RWPE1 (cell line): ENCODE results near the gene ZBTB48.
A peak's percentile ranks its signal among the peaks of the same experiment; 100 is the strongest.

Experiments used
- CTCF ChIA-PET: fragments of 350-600 bp; sonication (Branson Sonifier 250); formaldehyde crosslinking; extraction: SDS; loops from one replicate; lab custom pipeline; 2021; lab: Yijun Ruan, JAX
- POLR2A ChIA-PET: fragments of 400-600 bp; formaldehyde crosslinking; extraction: SDS; loops from one replicate; lab custom pipeline; 2020; ENCODE audit warnings: antibody characterized with exemption; ENCODE audit not compliant: low non-redundant PET; lab: Yijun Ruan, JAX
- DNase-seq: peaks from one replicate; pipeline ENCODE4 v3.0.0; 2012; ENCODE audit warnings: low spot score
- H3K27ac ChIP-seq: fragments of 450-650 bp; 2 replicates; pipeline ENCODE4 v1.5.1; 2017
- TF ChIP-seq, protein P1 (sequence below): fragments of 450-650 bp; conservative IDR thresholded peaks from 2 replicates; pipeline ENCODE4 v1.5.1; 2017; ENCODE audit warnings: low read depth, mild to moderate bottlenecking

The ZBTB48 gene

DNA sequence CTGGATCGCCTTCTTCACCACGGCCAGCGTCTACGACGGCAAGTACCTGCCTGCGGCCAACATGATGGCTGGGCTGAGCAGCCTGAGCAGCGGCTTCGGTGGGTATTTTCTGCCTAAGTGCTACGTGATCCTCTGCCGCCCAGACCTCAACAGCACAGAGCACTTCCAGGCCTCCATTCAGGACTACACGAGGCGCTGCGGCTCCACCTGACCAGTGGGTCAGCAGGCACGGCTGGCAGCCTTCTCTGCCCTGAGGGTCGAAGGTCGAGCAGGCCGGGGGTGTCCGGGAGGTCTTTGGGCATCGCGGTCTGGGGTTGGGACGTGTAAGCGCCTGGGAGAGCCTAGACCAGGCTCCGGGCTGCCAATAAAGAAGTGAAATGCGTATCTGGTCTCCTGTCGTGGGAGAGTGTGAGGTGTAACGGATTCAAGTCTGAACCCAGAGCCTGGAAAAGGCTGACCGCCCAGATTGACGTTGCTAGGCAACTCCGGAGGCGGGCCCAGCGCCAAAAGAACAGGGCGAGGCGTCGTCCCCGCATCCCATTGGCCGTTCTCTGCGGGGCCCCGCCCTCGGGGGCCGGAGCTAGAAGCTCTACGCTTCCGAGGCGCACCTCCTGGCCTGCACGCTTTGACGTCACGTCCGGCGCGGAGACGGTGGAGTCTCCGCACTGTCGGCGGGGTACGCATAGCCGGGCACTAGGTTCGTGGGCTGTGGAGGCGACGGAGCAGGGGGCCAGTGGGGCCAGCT lies at the start of gene ZBTB48:
Gene ZBTB48 (plus strand): TSS at position 621 of the 745 bp plus-strand sequence. CDS start 616 bp downstream, outside the sequence.
- POLR2A ChIA-PET: interaction anchor here (0.5 to 1.6 kb wide), 4 partner anchors 21 to 163 kb away, joined by 3 to 8 read pairs (median 3); partner anchors contain the start of gene NOL9
- H3K27ac ChIP-seq: peak within 1 kb of the TSS; percentile 92
- CTCF ChIA-PET: no interaction called here
- peak; percentile 99 for DNase-seq
- TF ChIP-seq, protein P1, sequence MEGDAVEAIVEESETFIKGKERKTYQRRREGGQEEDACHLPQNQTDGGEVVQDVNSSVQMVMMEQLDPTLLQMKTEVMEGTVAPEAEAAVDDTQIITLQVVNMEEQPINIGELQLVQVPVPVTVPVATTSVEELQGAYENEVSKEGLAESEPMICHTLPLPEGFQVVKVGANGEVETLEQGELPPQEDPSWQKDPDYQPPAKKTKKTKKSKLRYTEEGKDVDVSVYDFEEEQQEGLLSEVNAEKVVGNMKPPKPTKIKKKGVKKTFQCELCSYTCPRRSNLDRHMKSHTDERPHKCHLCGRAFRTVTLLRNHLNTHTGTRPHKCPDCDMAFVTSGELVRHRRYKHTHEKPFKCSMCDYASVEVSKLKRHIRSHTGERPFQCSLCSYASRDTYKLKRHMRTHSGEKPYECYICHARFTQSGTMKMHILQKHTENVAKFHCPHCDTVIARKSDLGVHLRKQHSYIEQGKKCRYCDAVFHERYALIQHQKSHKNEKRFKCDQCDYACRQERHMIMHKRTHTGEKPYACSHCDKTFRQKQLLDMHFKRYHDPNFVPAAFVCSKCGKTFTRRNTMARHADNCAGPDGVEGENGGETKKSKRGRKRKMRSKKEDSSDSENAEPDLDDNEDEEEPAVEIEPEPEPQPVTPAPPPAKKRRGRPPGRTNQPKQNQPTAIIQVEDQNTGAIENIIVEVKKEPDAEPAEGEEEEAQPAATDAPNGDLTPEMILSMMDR: no peak

- ChIA-PET POLR2A (no interaction called here), CTCF (interaction anchor here (0.7 kb wide), 1 partner anchor 30 kb away, joined by 3 read pairs; no protein-coding TSS in a partner anchor)
- TF ChIP-seq, protein P1: no peak
- DNase-seq: no peak
- no peak overlapping the region for H3K27ac ChIP-seq
These were observed 49.2 kb upstream of the ZBTB48 start for GRCh38 chr1:6530504-6531160.

- ChIA-PET POLR2A (no interaction called here), CTCF (interaction anchor here (0.6 kb wide), 1 partner anchor 46 kb away, joined by 4 read pairs; no protein-coding TSS in a partner anchor)
- no peak overlapping the region for H3K27ac ChIP-seq
- DNase-seq: no peak
- TF ChIP-seq, protein P1: no peak
These were observed 47.8 kb upstream of the ZBTB48 start for GRCh38 chr1:6531996-6532395.

DNA sequence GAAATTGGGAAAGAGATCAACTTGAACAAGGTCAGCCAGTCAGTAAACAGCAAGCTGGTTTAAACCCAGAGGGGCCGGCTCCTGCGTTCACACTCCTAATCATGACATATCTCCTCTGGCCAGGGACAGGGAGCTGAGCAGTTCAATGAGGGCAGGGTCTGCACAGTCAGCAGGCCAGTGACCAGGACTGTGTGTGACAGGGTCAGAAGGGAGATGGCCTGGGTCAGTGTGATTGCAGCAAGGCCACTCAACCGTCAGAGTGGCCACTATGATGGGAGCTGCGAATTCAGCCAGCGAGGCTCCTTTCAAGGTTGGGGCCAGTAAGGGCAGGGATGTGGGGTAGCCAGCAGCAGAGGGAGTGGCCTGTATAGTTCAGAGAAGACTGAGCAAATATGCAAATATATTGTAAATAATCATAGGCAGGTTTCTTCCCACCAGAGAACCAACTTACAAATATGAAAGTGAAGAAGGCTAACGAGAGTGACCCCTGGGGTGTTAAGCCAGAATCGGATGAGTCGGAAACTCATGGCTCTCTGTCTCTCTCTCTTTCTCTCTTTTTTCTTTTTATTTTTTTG lies 45.5 kb upstream of the ZBTB48 start:
- TF ChIP-seq, protein P1: no peak
- no peak for DNase-seq
- POLR2A ChIA-PET: no interaction called here
- H3K27ac ChIP-seq: peak overlapping the region; percentile 22; the same call in 1 of the 2 replicates
- CTCF ChIA-PET: no interaction called here

GRCh38 chr1:6535214-6535613 lies 44.6 kb upstream of the ZBTB48 start:
- DNase-seq: no peak
- CTCF ChIA-PET: interaction anchor here (0.6 kb wide), 1 partner anchor 19 kb away, joined by 3 read pairs; the partner anchor contains the start of gene NOL9
- TF ChIP-seq, protein P1: no peak
- H3K27ac ChIP-seq: no peak overlapping the region
- POLR2A ChIA-PET: no interaction called here

DNA sequence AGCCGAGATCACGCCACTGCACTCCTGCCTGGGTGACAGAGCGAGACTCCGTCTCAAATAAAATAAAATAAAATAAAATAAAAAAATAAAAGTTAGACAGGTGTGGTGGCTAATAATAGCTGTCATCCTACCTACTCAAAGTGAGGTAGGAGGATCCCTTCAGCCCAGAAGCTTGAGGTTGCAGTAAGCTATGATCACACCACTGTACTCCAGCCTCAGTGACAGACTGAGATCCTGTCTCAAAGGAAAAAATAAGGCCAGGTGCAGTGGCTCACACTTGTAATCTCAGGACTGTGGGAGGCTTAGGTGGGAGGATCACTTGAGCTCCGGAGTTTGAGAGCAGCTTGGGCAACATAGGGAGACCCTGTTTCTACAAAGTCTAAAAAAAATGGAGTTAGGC lies 43.5 kb upstream of the ZBTB48 start:
- ChIA-PET CTCF (interaction anchor here (1.3 kb wide), 1 partner anchor 13 kb away, joined by 4 read pairs; no protein-coding TSS in a partner anchor), POLR2A (no interaction called here)
- TF ChIP-seq, protein P1: no peak
- no peak overlapping the region for H3K27ac ChIP-seq
- no peak for DNase-seq
